Stimulated activated CD4-positive, alpha-beta T cell treated with anti-CD3 and anti-CD28 coated beads, TNF-alpha, amount 100 ng/mL, for 1 hour (primary cell): ENCODE measurements around the gene BAG5.
"Not testable (repeated sequence)": the region's sequence is repeated elsewhere in the genome, so short reads cannot be mapped to it uniquely, and the experiment has no call there.

ENCODE experiments used
- DNase-seq, 3 donors: peaks; one replicate each; pipeline ENCODE4 v3.0.0-alpha.2; 2020; ENCODE audit warnings: low read depth in 3 of 3, low spot score in 1 of 3

Gene BAG5

DNA sequence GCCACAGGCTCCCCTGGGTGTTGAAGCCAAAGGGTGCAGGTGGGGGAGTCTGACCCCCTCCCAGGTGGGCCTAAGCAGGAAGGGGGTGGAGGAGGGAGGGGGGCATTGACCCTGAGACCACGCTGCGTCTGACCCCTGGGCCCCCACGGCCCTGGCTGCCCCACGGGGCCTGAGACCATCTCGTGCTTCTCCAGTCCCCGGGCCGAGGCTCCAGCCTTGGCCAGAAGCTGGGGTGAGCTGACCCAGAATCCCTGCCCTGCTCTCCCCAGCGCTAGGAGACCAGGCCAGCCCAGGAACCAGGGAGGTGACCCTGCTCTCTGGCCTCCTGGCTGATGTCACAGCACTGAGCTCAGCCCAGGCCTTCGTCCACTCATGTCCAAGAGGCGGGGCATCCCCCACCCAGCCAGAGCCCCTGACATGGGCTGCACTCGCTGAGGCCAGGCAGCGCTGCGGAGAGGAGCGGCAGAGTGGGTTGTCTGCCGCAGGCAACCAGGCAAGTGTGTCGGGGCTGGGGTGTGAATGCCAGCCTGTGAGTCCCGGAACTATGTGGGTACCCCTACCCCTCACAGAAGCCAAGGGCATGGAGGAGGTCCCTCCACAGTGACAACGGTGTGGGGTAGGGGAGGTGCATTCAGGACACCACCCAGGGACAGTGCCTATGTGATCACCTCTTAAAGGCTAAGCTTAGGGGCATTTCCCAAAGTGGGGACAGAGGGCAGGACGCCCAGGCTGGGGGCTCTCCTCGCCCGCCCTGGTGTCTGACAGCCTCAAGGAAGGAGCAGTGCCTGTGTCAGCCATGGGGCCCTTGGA, 27.2 kb downstream of the BAG5 start:
- DNase-seq, result no peak

DNA sequence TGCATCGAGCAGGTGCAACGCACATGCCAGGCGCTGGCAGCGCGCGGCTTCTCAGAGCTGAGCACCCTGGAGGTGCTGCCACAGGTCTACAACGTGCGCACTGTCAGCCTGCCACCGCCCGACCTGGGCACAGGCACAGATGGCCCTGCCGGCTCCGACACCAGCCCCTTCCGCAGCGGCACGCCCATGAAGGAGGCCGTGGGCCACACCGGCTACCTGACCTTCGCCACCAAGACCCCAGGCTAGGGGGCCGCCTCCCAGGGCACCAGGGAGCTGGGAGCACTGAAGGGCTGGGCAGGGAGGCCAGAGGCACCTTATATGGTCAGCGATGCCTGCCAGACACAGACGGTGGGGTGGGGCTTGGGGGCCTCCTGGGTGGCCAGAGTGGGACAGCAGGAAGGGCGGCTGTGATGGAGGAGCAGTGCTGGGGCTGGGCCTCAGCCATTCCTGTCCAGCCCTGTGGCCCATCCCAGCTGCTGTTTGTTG, 27.8 kb downstream of the BAG5 start:
- DNase-seq, result no peak

- DNase-seq, result no peak
These were observed 28.4 kb downstream of the BAG5 start for GRCh38 chr14:103533999-103534575.

- no peak for DNase-seq
These were observed 29.1 kb downstream of the BAG5 start for GRCh38 chr14:103533137-103533998.

DNA sequence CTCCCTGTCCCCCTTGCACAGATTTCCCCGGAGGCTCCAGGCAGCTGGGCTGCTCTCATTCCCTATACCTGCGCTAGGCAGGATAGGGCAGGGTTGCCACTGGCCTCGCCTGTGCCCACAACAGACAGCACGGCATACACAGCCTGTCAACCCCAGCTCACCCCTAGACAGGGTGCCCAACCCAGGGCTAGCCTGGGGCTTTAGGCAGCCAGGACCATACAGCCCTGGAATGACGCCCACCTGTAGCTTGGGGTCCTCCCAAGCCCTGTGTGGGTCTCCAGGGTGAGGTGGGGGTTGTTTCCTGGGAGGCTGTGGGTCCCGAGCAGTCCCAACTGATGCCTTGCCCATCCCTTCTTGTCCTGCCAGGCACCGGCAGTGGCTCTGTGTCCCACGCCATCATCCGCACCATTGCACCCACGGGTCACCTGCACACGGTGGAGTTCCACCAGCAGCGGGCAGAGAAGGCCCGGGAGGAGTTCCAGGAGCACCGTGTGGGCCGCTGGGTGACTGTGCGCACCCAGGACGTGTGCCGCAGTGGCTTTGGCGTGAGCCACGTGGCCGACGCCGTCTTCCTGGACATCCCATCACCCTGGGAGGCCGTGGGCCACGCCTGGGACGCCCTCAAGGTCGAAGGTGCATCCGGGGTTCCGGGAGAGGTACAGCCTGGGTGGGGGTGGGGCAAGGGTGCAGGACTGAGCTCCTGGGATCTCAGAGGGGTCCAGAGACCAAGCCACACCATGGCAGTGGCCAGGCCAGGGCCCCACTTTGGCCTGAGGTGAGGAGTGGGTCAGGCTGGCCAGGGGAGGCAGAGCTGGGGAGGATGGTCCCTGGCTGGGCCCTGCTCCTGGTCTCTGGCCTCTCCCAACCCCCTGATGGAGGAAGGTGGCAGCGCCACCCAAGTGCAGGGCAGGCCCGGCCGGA, 30.0 kb downstream of the BAG5 start:
- no peak for DNase-seq

DNA sequence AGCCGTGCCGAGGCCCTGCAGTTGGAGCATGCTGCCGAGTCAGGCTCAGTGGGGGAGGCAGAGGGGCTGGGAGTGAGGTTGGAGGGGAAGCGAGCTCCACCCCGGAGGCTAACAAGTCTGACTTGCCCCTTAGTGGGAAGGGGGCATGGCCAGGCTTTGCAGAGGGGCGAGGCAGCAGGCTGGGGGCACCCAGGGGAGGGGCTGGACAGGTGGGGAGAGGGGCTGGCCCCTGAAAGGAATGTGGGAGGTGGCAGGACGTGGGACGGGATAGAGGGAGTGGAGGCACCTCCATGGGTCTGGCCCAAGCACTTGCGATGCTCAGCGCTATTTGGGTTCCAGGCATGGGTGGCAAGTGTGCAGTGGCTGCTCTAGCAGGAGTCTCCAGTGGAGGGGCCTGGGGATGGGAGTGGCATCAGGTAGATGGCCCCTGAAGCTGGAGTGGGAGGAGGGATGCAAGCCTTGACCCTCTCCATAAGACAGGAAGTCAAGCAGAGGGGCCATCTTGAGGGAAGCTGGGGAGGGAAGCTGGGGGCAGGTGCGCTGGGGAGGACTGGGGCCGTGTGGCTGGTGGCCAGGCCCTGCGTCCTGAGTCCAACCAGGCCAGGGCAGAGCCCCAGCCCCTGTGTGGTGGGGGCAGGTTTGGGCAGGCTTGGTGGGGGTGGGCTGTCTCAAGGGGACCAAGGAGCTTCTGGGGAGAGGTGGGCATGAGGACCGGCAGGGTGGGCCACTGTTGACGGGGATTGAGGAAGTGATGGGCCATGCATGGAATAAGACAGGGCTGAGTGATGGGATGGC, 30.8 kb downstream of the BAG5 start:
- no peak for DNase-seq

- DNase-seq, result no peak
These were observed 31.6 kb downstream of the BAG5 start for GRCh38 chr14:103530831-103531230.

- no peak for DNase-seq
These were observed 32.1 kb downstream of the BAG5 start for GRCh38 chr14:103530390-103530789.

DNA sequence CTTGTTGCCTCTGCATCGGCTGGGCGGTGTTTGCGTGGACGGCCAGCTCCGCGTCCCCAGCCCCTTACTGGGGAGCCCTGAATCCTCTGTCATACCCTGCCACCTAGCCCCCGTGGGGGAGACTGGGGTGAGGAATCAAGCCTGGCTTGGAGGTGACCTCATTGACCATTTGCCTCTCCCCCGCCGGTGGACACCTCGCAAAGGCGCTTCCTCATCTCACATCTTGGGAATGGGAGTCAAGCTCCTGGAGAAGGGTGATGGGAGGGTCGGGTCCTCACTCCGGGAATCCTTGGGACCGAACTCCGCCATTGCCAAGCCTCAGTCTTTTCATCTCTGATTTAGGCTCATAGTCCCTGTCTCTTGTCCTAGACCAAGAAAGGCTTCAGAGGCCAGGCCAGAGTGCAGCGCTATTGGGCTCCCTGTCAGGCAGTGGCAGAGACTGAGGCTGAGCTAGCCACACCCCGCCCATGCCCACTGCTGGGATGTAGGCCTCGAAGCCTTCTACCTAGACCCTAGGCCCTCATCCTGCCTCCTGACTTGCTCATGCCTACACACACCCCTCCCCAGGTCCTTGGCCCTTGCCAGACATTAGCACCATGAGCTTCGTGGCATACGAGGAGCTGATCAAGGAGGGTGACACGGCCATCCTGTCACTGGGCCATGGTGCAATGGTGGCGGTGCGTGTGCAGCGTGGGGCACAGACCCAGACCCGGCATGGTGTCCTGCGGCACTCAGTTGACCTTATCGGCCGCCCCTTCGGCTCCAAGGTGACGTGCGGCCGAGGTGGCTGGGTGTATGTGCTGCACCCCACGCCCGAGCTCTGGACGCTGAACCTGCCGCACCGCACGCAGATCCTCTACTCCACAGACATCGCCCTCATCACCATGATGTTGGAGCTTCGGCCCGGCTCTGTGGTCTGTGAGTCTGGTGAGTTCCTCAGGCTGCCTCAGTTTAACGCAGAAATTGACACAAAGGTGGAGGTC, 32.8 kb downstream of the BAG5 start:
- DNase-seq, result no peak

DNA sequence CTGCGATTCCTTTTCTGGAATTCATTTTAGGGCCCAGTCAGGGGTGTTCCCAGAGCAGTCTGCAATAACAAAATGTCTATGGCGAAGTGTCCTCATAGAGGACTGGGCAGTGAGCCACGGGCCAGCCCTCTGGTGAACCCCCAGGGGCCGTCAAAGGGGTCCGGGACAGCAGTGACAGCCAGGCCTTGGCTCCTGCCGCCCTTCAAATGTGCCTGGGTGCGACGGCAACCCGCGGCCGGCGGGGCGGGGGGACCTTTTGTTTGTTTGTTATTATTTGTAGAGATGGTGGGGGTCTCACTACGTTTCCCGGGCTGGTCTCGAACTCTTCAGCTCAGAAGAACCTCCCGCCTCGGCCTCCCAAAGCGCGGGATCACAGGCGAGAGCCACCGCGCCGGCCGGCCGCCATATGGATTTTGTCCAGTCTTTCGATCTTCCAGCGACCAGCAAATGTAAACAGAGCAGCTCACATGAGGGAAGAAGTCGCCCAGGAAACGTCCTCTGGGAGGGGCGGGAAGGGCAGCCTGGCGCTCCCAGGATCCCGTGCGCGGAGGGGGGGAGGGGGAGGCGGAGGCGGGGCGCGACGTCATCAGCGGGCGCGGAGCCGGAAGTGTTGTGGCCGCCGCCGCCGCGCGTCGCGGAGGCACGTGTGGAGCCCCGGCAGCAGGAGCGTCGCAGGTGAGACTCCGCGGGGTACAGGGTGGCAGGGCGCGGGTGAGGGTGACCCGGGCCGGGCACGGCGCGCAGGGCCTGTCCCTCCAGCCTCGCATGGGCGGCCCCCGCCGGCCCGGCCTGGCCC, 33.7 kb downstream of the BAG5 start, which contains the start of gene TRMT61A:
Gene TRMT61A (plus strand): TSS at position 610 of the 796 bp plus-strand sequence. CDS start 783 bp downstream, outside the sequence.
- peak; percentile 46 to 71 (median 66) for DNase-seq

- no peak for DNase-seq
These were observed 34.3 kb downstream of the BAG5 start for GRCh38 chr14:103528146-103528586.

DNA sequence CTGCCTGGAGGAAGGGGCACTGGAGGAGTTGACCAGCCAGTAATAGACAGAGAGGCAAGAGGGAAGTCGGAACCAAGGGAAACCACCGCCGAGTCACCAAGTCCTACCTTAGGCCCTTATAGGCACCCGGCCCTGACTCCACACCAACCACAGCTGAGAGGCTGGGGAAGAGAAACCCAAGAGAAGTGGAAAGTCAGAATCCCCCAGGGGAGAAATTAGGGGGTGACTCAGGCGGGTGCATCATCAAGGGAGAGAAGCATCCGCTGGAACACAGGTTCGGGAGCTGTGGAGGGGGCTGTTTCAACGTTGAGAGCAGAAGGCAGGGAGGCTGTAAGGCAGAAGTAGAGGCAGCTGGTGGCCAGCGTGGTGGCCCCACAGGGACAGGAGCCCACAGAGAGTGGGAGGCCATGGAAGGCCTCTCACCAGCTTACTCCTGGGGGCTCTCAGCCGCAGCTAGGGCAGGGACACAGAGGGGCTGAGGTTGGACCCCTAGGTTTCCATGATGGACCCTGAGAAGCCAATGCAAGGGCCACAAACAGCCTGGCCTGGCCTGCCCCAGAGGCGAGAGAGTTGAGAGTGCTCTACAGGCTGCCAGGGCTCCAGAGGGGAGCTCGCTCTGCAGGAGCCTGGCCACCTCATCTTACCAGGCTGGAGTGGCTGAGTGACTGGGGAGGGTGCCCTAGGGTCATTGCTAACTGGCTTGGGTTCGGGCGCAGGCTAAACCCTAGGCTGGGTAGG, 34.9 kb downstream of the BAG5 start:
- no peak for DNase-seq

DNA sequence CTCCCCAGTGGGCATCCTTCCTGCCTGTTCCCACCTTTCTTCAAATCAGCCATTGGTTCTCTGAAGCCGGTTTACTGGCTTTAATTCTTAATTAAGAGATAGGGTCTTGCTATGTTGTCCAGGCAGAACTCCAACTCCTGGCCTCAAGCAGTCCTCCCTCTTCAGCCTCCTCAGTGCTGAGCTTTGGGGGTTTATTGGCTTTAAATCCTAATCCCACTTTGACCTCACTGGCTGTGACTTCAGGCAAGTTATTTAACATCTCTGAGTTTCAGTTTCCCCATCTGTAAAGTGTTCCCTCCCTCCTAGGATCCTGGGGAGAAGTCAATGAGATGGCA, 35.6 kb downstream of the BAG5 start:
- no peak for DNase-seq

GRCh38 chr14:103526247-103526913, 36.1 kb downstream of the BAG5 start:
- no peak for DNase-seq

DNA sequence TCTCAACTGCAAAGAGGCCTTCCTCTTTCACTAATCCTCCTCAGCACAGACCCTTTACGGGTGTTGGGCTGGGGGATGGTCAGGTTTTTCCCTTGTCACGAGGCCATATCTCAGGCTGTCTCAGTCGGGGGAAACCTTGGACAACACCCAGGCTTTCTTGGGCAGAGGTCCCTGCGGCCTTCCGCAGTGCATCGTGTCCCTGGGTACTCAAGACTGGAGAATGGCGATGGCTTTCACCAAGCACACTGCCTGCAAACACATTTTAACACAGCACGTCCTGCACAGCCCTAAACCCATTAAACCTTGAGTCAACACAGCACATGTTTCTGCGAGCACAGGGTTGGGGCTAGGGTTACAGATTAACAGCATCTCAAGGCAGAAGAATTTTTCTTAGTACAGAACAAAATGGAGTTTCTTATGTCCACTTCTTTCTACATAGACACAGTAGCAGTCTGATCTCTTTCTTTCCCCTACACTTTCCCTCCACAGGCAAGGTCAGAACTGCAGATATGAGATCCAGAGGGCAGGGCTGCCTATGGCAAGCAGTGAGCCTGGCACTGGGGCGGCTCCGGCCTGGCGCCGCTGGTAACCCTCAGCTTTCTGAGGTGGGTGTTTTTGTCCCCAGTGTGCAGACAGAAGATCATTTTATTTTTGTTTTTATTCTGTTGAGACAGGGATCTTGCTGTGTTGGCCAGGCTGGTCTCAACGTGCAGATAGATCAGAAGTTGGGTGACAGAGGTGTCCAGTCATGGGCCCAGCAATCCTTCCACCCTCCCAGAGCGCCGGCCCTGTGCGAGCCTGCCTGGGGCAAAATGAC, 36.8 kb downstream of the BAG5 start:
- DNase-seq, result not testable (repeated sequence)
